ENCODE results near the gene TRPM6.

Gene TRPM6

GRCh38 chr9:74784506-74784905 lies 103.2 kb downstream of the TRPM6 start:
- TF ChIP-seq HDGF (IDR thresholded peaks at IDR 0.05; ENCODE audit: borderline replicate concordance) (no peak), SUZ12 (IDR thresholded peaks at IDR 0.05) (no peak), ZNF384 (IDR thresholded peaks at IDR 0.05) (no peak), SP1 (IDR thresholded peaks at IDR 0.05) (no peak), FOXM1 (IDR thresholded peaks at IDR 0.05; ENCODE audit: borderline replicate concordance) (no peak), FOXK2 (IDR thresholded peaks at IDR 0.05) (no peak), PKNOX1 (IDR thresholded peaks at IDR 0.05) (no peak), TARDBP (IDR thresholded peaks at IDR 0.05) (no peak), LEF1 (IDR thresholded peaks at IDR 0.05; ENCODE audit: borderline replicate concordance) (no peak), ARNT (IDR thresholded peaks at IDR 0.05) (no peak)

GRCh38 chr9:74783408-74783807 lies 104.3 kb downstream of the TRPM6 start:
- DNase-seq (ENCODE audit: extremely low spot score): no peak
- POLR2A ChIA-PET: no interaction called here
- CTCF ChIA-PET: interaction anchor here (0.6 kb wide), 1 partner anchor 76 kb away, joined by 3 read pairs; no protein-coding TSS in a partner anchor
- TF ChIP-seq SUZ12 (IDR thresholded peaks at IDR 0.05) (no peak), L3MBTL2 (conservative IDR thresholded peaks at IDR 0.05) (no peak), PKNOX1 (IDR thresholded peaks at IDR 0.05) (no peak), BHLHE40 (IDR thresholded peaks at IDR 0.05; ENCODE audit: borderline replicate concordance) (no peak), CTBP1 (IDR thresholded peaks at IDR 0.05; ENCODE audit: borderline replicate concordance) (no peak), ZNF384 (IDR thresholded peaks at IDR 0.05) (no peak), TARDBP (IDR thresholded peaks at IDR 0.05) (no peak)

More at GRCh38 chr9:74784506-74784905, 103.2 kb downstream of the TRPM6 start:
- ChIA-PET POLR2A (no interaction called here), CTCF (interaction anchor here (0.9 kb wide), 1 partner anchor 9 kb away, joined by 5 read pairs; no protein-coding TSS in a partner anchor)
- DNase-seq (ENCODE audit: extremely low spot score): no peak

GRCh38 chr9:74777136-74777879 lies 110.4 kb downstream of the TRPM6 start:
- CTCF ChIA-PET: interaction anchor here (0.5 to 1.2 kb wide), 5 partner anchors 215 to 324 kb away, joined by 3 to 5 read pairs (median 4); no protein-coding TSS in a partner anchor

GRCh38 chr9:74775396-74775795 lies 112.3 kb downstream of the TRPM6 start:
- no peak for DNase-seq (ENCODE audit: extremely low spot score)
- CTCF ChIA-PET: interaction anchor here (0.7 kb wide), 2 partner anchors 9 to 174 kb away, joined by 3 to 5 read pairs; no protein-coding TSS in a partner anchor
- TF ChIP-seq FOXM1 (IDR thresholded peaks at IDR 0.05; ENCODE audit: borderline replicate concordance) (no peak), ARNT (IDR thresholded peaks at IDR 0.05) (no peak), BHLHE40 (IDR thresholded peaks at IDR 0.05; ENCODE audit: borderline replicate concordance) (no peak), FOXA1 (IDR thresholded peaks at IDR 0.05) (no peak)
- POLR2A ChIA-PET: no interaction called here

More at GRCh38 chr9:74777136-74777879, 110.4 kb downstream of the TRPM6 start:
- no peak for TF ChIP-seq HDGF (IDR thresholded peaks at IDR 0.05; ENCODE audit: borderline replicate concordance)
- TF ChIP-seq SUZ12 (IDR thresholded peaks at IDR 0.05): no peak
- no peak for TF ChIP-seq CTBP1 (IDR thresholded peaks at IDR 0.05; ENCODE audit: borderline replicate concordance)
- 0 out of 2 replicates have a peak, but pooled peaks have one; percentile 21 for TF ChIP-seq L3MBTL2 (conservative IDR thresholded peaks at IDR 0.05)
- TF ChIP-seq FOXM1 (IDR thresholded peaks at IDR 0.05; ENCODE audit: borderline replicate concordance): no peak
- peak; percentile 58 for TF ChIP-seq ZNF384 (IDR thresholded peaks at IDR 0.05)
- TF ChIP-seq ARNT (IDR thresholded peaks at IDR 0.05): no peak
- TF ChIP-seq LEF1 (IDR thresholded peaks at IDR 0.05; ENCODE audit: borderline replicate concordance): no peak
- no peak for TF ChIP-seq NFRKB (IDR thresholded peaks at IDR 0.05)
- no peak for TF ChIP-seq PKNOX1 (IDR thresholded peaks at IDR 0.05)
- no peak for TF ChIP-seq SP1 (IDR thresholded peaks at IDR 0.05)
- TF ChIP-seq FOXK2 (IDR thresholded peaks at IDR 0.05): no peak
- DNase-seq (ENCODE audit: extremely low spot score): peak; percentile 53
- POLR2A ChIA-PET: no interaction called here

GRCh38 chr9:74773886-74774479 lies 113.7 kb downstream of the TRPM6 start:
- TF ChIP-seq PKNOX1 (IDR thresholded peaks at IDR 0.05): no peak
- no peak for TF ChIP-seq ARNT (IDR thresholded peaks at IDR 0.05)
- no peak for TF ChIP-seq FOXK2 (IDR thresholded peaks at IDR 0.05)
- no peak for TF ChIP-seq LEF1 (IDR thresholded peaks at IDR 0.05; ENCODE audit: borderline replicate concordance)
- no peak for TF ChIP-seq ELF4 (IDR thresholded peaks at IDR 0.05)
- no peak for TF ChIP-seq TARDBP (IDR thresholded peaks at IDR 0.05)
- no peak for TF ChIP-seq BHLHE40 (IDR thresholded peaks at IDR 0.05; ENCODE audit: borderline replicate concordance)
- no peak for TF ChIP-seq SP1 (IDR thresholded peaks at IDR 0.05)
- TF ChIP-seq L3MBTL2 (conservative IDR thresholded peaks at IDR 0.05): no peak
- TF ChIP-seq FOXM1 (IDR thresholded peaks at IDR 0.05; ENCODE audit: borderline replicate concordance): no peak
- TF ChIP-seq NFRKB (IDR thresholded peaks at IDR 0.05): no peak
- no peak for TF ChIP-seq FOXA1 (IDR thresholded peaks at IDR 0.05)
- TF ChIP-seq ZNF384 (IDR thresholded peaks at IDR 0.05): no peak
- TF ChIP-seq CTBP1 (IDR thresholded peaks at IDR 0.05; ENCODE audit: borderline replicate concordance): no peak
- no peak for TF ChIP-seq HDGF (IDR thresholded peaks at IDR 0.05; ENCODE audit: borderline replicate concordance)
- TF ChIP-seq SUZ12 (IDR thresholded peaks at IDR 0.05): no peak
- ChIA-PET CTCF (interaction anchor here (0.7 to 1.0 kb wide), 3 partner anchors 225 to 310 kb away, joined by 3 to 4 read pairs (median 4); no protein-coding TSS in a partner anchor), POLR2A (no interaction called here)
- DNase-seq (ENCODE audit: extremely low spot score): peak; percentile 59

All from HEK293T (cell line).